Measurements from ENCODE around the gene SERINC3.
A peak's percentile ranks its signal among the peaks of the same experiment; 100 is the strongest.

SERINC3 gene

DNA sequence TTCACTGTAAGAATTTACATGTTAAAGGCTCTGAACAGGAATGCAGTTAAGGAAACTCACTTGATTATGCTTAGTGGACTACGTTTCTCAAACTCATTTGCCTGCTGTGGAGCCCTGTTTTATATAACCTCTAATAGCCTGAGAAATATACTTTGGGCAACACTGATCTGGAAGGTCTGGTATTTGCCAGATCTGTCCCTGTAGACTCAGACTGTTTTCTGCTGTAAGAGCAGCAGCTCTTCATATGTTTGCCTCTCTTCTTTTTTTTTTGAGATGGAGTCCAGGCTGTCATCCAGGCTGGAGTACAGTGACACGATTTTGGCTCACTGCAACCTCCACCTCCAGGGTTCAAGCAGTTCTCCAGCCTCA is 36.1 kb downstream of the SERINC3 start:
- Histone ChIP-seq H3K27ac (no peak overlapping the region), H3K4me1 (ENCODE audit: control insufficient read depth in 1 of 2, insufficient read depth in 1 of 2, low read depth in 1 of 2, low read length in 1 of 2) (peaks cover 23 to 24% of the 10 kb centered on the region in 2 experiments), H3K36me3 (peaks cover 85% of the 10 kb centered on the region), H3K27me3 (no peaks in the 10 kb centered on the region), H3K9me3 (no peaks in the 10 kb centered on the region), H3K4me3 (ENCODE audit: low read depth in 1 of 2, low read length in 1 of 2) (no peak overlapping the region)
- TF ChIP-seq, protein P1, sequence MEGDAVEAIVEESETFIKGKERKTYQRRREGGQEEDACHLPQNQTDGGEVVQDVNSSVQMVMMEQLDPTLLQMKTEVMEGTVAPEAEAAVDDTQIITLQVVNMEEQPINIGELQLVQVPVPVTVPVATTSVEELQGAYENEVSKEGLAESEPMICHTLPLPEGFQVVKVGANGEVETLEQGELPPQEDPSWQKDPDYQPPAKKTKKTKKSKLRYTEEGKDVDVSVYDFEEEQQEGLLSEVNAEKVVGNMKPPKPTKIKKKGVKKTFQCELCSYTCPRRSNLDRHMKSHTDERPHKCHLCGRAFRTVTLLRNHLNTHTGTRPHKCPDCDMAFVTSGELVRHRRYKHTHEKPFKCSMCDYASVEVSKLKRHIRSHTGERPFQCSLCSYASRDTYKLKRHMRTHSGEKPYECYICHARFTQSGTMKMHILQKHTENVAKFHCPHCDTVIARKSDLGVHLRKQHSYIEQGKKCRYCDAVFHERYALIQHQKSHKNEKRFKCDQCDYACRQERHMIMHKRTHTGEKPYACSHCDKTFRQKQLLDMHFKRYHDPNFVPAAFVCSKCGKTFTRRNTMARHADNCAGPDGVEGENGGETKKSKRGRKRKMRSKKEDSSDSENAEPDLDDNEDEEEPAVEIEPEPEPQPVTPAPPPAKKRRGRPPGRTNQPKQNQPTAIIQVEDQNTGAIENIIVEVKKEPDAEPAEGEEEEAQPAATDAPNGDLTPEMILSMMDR (IDR thresholded peaks at IDR 0.05): no peak

DNA sequence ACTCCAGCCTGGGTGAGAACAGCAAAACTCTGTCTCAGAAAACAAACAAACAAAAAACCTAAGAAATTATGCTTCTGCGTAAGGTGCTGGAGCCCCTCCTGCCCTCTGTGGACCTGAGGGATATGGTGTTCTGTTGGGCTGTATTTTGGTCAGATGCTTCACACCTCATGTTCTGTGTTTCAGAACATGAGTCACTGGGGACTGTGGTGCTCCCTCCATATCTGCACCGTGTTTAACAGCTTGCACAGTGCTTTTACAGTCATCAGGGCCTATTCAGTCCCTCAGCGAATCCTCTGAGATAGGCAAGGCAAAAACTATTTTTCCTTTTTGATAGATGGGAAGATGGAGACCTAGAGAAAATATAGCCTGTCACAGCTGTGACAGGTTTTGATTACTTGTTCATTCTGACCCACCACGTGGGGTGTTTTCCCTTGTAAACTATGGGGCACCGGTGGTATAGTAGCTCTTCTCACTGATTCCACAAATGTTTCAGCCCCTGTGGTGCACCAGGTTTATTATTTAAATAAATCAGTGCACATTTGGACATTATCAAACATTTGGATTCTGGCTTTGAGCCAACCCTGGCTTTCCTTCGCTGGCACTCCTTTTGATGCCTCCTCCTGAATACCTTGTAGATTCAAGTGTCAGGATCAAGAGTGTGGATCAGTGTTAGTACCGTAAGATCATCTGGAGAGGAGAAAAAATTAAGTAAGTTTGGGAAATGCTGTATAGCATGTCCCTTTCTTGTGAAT is 36.6 kb downstream of the SERINC3 start:
- Histone ChIP-seq H3K9me3 (no peaks in the 10 kb centered on the region), H3K27ac (no peak overlapping the region), H3K4me3 (ENCODE audit: low read depth in 1 of 2, low read length in 1 of 2) (no peak overlapping the region), H3K36me3 (peaks cover 85% of the 10 kb centered on the region), H3K27me3 (no peaks in the 10 kb centered on the region), H3K4me1 (ENCODE audit: control insufficient read depth in 1 of 2, insufficient read depth in 1 of 2, low read depth in 1 of 2, low read length in 1 of 2) (peaks cover 28 to 30% of the 10 kb centered on the region in 2 experiments)
- TF ChIP-seq, protein P1 (IDR thresholded peaks at IDR 0.05): no peak

DNA sequence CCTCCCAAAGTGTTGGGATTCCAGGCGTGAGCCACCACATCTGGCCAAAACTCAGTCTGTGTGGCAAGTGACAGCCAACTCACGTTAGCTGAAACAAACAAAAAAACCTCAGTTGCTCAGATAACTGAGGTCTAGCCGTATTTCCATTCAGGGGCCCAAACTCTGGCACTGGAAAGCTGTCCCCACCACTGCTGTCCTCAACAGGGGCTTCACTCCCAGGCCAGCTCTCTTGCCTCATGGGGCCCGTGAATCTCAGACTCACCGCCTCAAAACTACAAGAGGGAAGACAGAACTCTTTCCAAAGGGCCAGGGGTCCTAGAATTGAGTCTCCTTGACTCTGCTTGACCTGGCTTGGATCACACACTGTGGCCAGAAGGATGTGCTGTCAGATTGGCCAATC is 38.8 kb downstream of the SERINC3 start:
- peaks cover 72% of the 10 kb centered on the region for H3K36me3 ChIP-seq
- peak overlapping the region; percentile 39 for H3K27ac ChIP-seq
- peaks cover 38 to 40% of the 10 kb centered on the region in 2 experiments for H3K4me1 ChIP-seq (ENCODE audit: control insufficient read depth in 1 of 2, insufficient read depth in 1 of 2, low read depth in 1 of 2, low read length in 1 of 2)
- no peak overlapping the region for H3K4me3 ChIP-seq (ENCODE audit: low read depth in 1 of 2, low read length in 1 of 2)
- no peaks in the 10 kb centered on the region for H3K9me3 ChIP-seq
- H3K27me3 ChIP-seq: no peaks in the 10 kb centered on the region
- TF ChIP-seq, protein P1 (IDR thresholded peaks at IDR 0.05): no peak

DNA sequence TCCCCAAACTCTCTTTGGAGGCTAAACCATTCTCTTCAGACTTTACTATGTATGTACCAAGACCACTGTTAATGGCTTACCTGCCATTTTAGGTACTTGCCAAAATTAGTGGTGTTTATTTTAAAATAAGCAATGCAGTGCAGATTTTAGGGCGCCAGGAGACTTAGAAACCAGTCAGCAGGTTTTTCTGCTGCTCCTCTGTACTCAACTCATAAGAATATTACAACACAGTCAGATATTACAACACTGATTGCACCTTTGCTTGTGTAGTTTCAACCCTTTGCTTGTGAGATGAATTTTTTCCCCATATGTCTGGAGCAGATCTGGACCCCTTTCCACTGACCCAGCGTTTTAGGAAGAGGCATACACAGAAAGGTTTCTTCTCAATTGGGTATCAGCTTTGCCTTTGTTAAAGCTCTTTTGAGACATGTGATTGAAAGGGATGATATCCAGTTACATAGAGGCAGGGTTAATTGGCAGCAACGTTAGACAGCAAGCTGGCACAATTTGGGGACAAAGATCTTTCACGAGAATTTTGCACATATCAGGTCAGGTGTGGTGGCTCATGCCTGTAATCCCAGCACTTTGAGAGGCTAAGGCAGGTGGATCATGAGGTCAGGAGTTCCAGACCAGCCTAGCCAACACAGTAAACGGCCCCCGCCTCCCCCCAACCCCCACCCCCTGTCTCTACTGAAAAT is 40.0 kb downstream of the SERINC3 start:
- H3K36me3 ChIP-seq: peaks cover 59% of the 10 kb centered on the region
- H3K4me1 ChIP-seq (ENCODE audit: control insufficient read depth in 1 of 2, insufficient read depth in 1 of 2, low read depth in 1 of 2, low read length in 1 of 2): peaks cover 42 to 45% of the 10 kb centered on the region in 2 experiments
- TF ChIP-seq, protein P1 (IDR thresholded peaks at IDR 0.05): no peak
- no peaks in the 10 kb centered on the region for H3K27me3 ChIP-seq
- H3K9me3 ChIP-seq: no peaks in the 10 kb centered on the region
- peak overlapping the region; percentile 86 for H3K27ac ChIP-seq
- H3K4me3 ChIP-seq (ENCODE audit: low read depth in 1 of 2, low read length in 1 of 2): peak overlapping the region; percentile 2 to 38

DNA sequence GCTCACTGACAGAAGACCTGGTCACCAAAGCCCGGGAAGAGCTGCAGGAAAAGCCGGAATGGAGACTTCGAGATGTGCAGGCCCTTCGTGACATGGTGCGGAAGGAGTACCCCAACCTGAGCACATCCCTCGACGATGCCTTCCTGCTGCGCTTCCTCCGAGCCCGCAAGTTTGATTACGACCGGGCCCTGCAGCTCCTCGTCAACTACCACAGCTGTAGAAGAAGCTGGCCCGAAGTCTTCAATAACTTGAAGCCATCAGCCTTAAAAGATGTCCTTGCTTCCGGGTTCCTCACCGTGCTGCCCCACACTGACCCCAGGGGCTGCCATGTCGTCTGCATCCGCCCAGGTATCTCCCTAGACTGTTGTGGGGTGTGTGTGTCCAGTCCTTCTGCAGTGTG is 41.8 kb downstream of the SERINC3 start:
- H3K4me3 ChIP-seq (ENCODE audit: low read depth in 1 of 2, low read length in 1 of 2): no peak overlapping the region
- TF ChIP-seq, protein P1 (IDR thresholded peaks at IDR 0.05): no peak
- no peaks in the 10 kb centered on the region for H3K9me3 ChIP-seq
- peaks cover 42% of the 10 kb centered on the region for H3K36me3 ChIP-seq
- no peaks in the 10 kb centered on the region for H3K27me3 ChIP-seq
- peak overlapping the region; percentile 86 for H3K27ac ChIP-seq
- H3K4me1 ChIP-seq (ENCODE audit: control insufficient read depth in 1 of 2, insufficient read depth in 1 of 2, low read depth in 1 of 2, low read length in 1 of 2): peaks cover 56 to 60% of the 10 kb centered on the region in 2 experiments

Data from neutrophil (primary cell).